ENCODE measurements around the gene CTDSPL.

CTDSPL gene

GRCh38 chr3:38022896-38023709, 161.4 kb downstream of the CTDSPL start:
- in situ Hi-C loops (cut with HindIII; ENCODE audit: low sequenced_read_pairs): no loop called here
- no peak for DNase-seq (ENCODE audit: low read depth)
- no peak for TF ChIP-seq CTCF (IDR thresholded peaks at IDR 0.05; ENCODE audit: low read depth, low read length, missing control alignments)
- no peak overlapping the region for H3K4me3 ChIP-seq (ENCODE audit: low read depth, low read length)

GRCh38 chr3:38026856-38027255, 165.2 kb downstream of the CTDSPL start:
- no peak for DNase-seq (ENCODE audit: low read depth)
- H3K4me3 ChIP-seq (ENCODE audit: low read depth, low read length): no peak overlapping the region
- no peak for TF ChIP-seq CTCF (IDR thresholded peaks at IDR 0.05; ENCODE audit: low read depth, low read length, missing control alignments)
- in situ Hi-C loops (cut with HindIII; ENCODE audit: low sequenced_read_pairs): no loop called here

GRCh38 chr3:38027466-38028465, 166.1 kb downstream of the CTDSPL start:
- no peak overlapping the region for H3K4me3 ChIP-seq (ENCODE audit: low read depth, low read length)
- TF ChIP-seq CTCF (IDR thresholded peaks at IDR 0.05; ENCODE audit: low read depth, low read length, missing control alignments): no peak

GRCh38 chr3:38028621-38029361, 167.1 kb downstream of the CTDSPL start:
- no peak for DNase-seq (ENCODE audit: low read depth)
- no peak for TF ChIP-seq CTCF (IDR thresholded peaks at IDR 0.05; ENCODE audit: low read depth, low read length, missing control alignments)
- in situ Hi-C loops (cut with HindIII; ENCODE audit: low sequenced_read_pairs): no loop called here
- peak overlapping the region; percentile 61 for H3K4me3 ChIP-seq (ENCODE audit: low read depth, low read length)

More at GRCh38 chr3:38027466-38028465, 166.1 kb downstream of the CTDSPL start:
- DNase-seq (ENCODE audit: low read depth): no peak
- in situ Hi-C loops (cut with HindIII; ENCODE audit: low sequenced_read_pairs): no loop called here

- in situ Hi-C loops (cut with HindIII; ENCODE audit: low sequenced_read_pairs): no loop called here
- peak within 1 kb of the TSS; percentile 61 for H3K4me3 ChIP-seq (ENCODE audit: low read depth, low read length)
- no peak for DNase-seq (ENCODE audit: low read depth)
- no peak for TF ChIP-seq CTCF (IDR thresholded peaks at IDR 0.05; ENCODE audit: low read depth, low read length, missing control alignments)
These were observed 167.9 kb downstream of the CTDSPL start, which contains the start of gene PLCD1 for GRCh38 chr3:38029400-38030125. Gene PLCD1, minus strand, starts transcription at chr3:38029642. Its CDS starts 103 bp downstream, at chr3:38029539.
